ENCODE results near the gene CNNM2.

DNA sequence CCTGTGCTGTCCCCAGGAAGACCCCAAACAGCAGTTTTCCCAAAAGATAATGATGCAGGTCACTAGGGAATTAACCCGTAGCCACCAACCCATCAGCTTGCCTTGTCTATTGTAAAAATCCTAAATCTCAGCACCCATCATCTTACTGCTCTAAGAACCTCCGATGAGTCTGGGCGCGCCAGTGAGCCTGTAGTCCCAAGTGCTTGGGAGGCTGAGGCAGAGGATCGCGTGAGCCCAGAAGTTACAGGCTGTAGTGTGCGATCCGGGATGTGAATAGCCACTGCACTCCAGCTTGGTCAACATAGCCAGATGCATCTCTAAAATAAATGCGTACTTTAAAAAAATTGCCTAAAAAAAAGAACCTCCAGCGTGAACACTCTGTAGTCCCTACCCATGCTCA is 47.9 kb upstream of the CNNM2 start:
- TF ChIP-seq, protein P1, sequence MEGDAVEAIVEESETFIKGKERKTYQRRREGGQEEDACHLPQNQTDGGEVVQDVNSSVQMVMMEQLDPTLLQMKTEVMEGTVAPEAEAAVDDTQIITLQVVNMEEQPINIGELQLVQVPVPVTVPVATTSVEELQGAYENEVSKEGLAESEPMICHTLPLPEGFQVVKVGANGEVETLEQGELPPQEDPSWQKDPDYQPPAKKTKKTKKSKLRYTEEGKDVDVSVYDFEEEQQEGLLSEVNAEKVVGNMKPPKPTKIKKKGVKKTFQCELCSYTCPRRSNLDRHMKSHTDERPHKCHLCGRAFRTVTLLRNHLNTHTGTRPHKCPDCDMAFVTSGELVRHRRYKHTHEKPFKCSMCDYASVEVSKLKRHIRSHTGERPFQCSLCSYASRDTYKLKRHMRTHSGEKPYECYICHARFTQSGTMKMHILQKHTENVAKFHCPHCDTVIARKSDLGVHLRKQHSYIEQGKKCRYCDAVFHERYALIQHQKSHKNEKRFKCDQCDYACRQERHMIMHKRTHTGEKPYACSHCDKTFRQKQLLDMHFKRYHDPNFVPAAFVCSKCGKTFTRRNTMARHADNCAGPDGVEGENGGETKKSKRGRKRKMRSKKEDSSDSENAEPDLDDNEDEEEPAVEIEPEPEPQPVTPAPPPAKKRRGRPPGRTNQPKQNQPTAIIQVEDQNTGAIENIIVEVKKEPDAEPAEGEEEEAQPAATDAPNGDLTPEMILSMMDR (IDR thresholded peaks at IDR 0.05) = no peak
- no peak for TF ChIP-seq POLR2A (IDR thresholded peaks at IDR 0.05)
